Measurements from ENCODE around the gene LRCH1.

- TF ChIP-seq, protein P1, sequence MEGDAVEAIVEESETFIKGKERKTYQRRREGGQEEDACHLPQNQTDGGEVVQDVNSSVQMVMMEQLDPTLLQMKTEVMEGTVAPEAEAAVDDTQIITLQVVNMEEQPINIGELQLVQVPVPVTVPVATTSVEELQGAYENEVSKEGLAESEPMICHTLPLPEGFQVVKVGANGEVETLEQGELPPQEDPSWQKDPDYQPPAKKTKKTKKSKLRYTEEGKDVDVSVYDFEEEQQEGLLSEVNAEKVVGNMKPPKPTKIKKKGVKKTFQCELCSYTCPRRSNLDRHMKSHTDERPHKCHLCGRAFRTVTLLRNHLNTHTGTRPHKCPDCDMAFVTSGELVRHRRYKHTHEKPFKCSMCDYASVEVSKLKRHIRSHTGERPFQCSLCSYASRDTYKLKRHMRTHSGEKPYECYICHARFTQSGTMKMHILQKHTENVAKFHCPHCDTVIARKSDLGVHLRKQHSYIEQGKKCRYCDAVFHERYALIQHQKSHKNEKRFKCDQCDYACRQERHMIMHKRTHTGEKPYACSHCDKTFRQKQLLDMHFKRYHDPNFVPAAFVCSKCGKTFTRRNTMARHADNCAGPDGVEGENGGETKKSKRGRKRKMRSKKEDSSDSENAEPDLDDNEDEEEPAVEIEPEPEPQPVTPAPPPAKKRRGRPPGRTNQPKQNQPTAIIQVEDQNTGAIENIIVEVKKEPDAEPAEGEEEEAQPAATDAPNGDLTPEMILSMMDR (IDR thresholded peaks at IDR 0.05), result no peak
- no peak for TF ChIP-seq POLR2AphosphoS5 (IDR thresholded peaks at IDR 0.05)
Observed at GRCh38 chr13:46561286-46561685, 8.3 kb downstream of the LRCH1 start.

Measured in transverse colon (tissue), 4 donors.